Loucy (cell line): ENCODE results near the gene ZNF77.

Experiments
- H2AFZ ChIP-seq: fragments of 200-600 bp; sonication (generic); 2 replicates; pipeline ENCODE4 v1.6.0; 2016; ENCODE audit warnings: antibody characterized with exemption, mild to moderate bottlenecking, low read length, moderate library complexity
- H3F3A ChIP-seq: fragments of 200-600 bp; 2 replicates; pipeline ENCODE4 v1.6.0; 2016; ENCODE audit warnings: antibody characterized with exemption, low read depth, mild to moderate bottlenecking
- H3K27me3 ChIP-seq: fragments of 200-600 bp; sonication (generic); 2 replicates; pipeline ENCODE4 v1.6.1; 2014; ENCODE audit warnings: low read length, mild to moderate bottlenecking; ENCODE audit not compliant: insufficient read depth, poor library complexity, severe bottlenecking
- H3K36me3 ChIP-seq: fragments of 200-600 bp; sonication (generic); 2 replicates; pipeline ENCODE4 v1.6.1; 2016; ENCODE audit warnings: low read length; ENCODE audit not compliant: insufficient read depth
- H3K4me1 ChIP-seq: fragments of 200-600 bp; sonication (generic); 2 replicates; pipeline ENCODE4 v1.5.1; 2014; ENCODE audit warnings: low read length, mild to moderate bottlenecking; ENCODE audit not compliant: insufficient read depth, poor library complexity, severe bottlenecking
- H3K4me2 ChIP-seq: fragments of 200-600 bp; sonication (generic); 2 replicates; pipeline ENCODE4 v1.6.0; 2014; ENCODE audit warnings: antibody characterized with exemption, low read length, low read depth, mild to moderate bottlenecking; ENCODE audit not compliant: poor library complexity, severe bottlenecking
- H3K4me3 ChIP-seq: fragments of 200-600 bp; sonication (generic); 2 replicates; pipeline ENCODE4 v1.5.1; 2014; ENCODE audit warnings: low read length, mild to moderate bottlenecking, mixed read lengths; ENCODE audit not compliant: poor library complexity, severe bottlenecking
- H3K79me2 ChIP-seq: fragments of 200-600 bp; sonication (generic); 2 replicates; pipeline ENCODE4 v1.6.1; 2014; ENCODE audit warnings: low read length; ENCODE audit not compliant: insufficient read depth
- H3K9ac ChIP-seq: fragments of 200-600 bp; sonication (generic); 2 replicates; pipeline ENCODE4 v1.6.0; 2014; ENCODE audit warnings: mild to moderate bottlenecking, low read depth, low read length, moderate library complexity; ENCODE audit not compliant: poor library complexity, severe bottlenecking
- H3K9me2 ChIP-seq: fragments of 200-600 bp; sonication (generic); replicated peaks from 2 replicates; pipeline ENCODE4 v1.6.1; 2016; ENCODE audit warnings: low read depth, low read length, mixed read lengths
- H3K9me3 ChIP-seq: fragments of 200-600 bp; sonication (generic); 2 replicates; pipeline ENCODE4 v1.6.1; 2014; ENCODE audit warnings: mild to moderate bottlenecking, antibody characterized with exemption, low read length, low read depth; ENCODE audit not compliant: insufficient read depth
- H4K20me1 ChIP-seq: fragments of 200-600 bp; sonication (generic); 2 replicates; pipeline ENCODE4 v1.6.0; 2014; ENCODE audit warnings: antibody characterized with exemption, low read length, mild to moderate bottlenecking; ENCODE audit not compliant: insufficient read depth, poor library complexity, severe bottlenecking
- EZH2phosphoT487 ChIP-seq: fragments of 200-600 bp; IDR thresholded peaks from 2 replicates; pipeline ENCODE4 v1.6.1; 2018; ENCODE audit warnings: antibody characterized with exemption, mild to moderate bottlenecking, moderate library complexity, borderline replicate concordance
- TF ChIP-seq, protein P1 (sequence below): fragments of 200-600 bp; sonication (generic); conservative IDR thresholded peaks from 2 replicates; pipeline ENCODE4 v1.5.1; 2014; ENCODE audit warnings: mild to moderate bottlenecking, antibody characterized with exemption, low read length

The ZNF77 gene

GRCh38 chr19:2973229-2973628 is 28.5 kb upstream of the ZNF77 start:
- no peaks in the 10 kb centered on the region for H3K9me2 ChIP-seq
- H3K27me3 ChIP-seq: no peaks in the 10 kb centered on the region
- peaks cover 25% of the 10 kb centered on the region for H3K4me1 ChIP-seq
- H3F3A ChIP-seq: no peaks in the 10 kb centered on the region; the same call in 1 of the 2 replicates
- no peaks in the 10 kb centered on the region for H4K20me1 ChIP-seq
- H3K4me2 ChIP-seq: no peak overlapping the region
- H3K4me3 ChIP-seq: no peak overlapping the region
- no peak for TF ChIP-seq EZH2phosphoT487
- TF ChIP-seq, protein P1, sequence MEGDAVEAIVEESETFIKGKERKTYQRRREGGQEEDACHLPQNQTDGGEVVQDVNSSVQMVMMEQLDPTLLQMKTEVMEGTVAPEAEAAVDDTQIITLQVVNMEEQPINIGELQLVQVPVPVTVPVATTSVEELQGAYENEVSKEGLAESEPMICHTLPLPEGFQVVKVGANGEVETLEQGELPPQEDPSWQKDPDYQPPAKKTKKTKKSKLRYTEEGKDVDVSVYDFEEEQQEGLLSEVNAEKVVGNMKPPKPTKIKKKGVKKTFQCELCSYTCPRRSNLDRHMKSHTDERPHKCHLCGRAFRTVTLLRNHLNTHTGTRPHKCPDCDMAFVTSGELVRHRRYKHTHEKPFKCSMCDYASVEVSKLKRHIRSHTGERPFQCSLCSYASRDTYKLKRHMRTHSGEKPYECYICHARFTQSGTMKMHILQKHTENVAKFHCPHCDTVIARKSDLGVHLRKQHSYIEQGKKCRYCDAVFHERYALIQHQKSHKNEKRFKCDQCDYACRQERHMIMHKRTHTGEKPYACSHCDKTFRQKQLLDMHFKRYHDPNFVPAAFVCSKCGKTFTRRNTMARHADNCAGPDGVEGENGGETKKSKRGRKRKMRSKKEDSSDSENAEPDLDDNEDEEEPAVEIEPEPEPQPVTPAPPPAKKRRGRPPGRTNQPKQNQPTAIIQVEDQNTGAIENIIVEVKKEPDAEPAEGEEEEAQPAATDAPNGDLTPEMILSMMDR: no peak
- H3K9ac ChIP-seq: no peak overlapping the region
- H3K9me3 ChIP-seq: no peaks in the 10 kb centered on the region
- H2AFZ ChIP-seq: no peak overlapping the region
- no peaks in the 10 kb centered on the region for H3K36me3 ChIP-seq
- no peaks in the 10 kb centered on the region for H3K79me2 ChIP-seq

DNA sequence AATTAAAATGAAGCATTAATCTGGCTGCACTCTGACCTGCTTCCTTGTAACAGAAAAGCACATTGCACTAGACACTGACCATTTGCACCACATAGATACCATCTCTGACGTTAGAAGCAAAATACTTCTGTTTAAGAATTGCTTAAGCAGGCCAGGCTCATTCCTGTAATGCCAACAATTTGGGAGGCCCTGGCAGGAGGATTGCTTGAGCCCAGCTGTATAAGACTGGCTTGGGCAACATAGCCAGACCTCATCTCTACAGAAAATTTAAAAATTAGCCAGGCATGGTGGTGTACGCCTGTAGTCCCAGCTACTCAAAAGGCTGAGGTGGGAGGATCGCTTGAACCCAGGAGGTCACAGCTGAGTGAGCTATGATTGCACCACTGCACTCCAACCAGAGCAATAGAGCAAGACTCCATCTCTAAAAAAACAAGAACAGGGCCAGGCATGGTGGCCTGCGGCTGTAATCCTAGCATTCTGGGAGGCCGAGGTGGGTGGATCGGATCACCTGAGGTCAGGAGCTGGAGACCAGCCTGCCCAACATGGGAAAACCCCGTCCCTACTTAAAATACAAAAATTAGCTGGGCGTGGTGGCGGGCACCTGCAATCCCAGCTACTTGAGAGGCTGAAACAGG is 25.5 kb upstream of the ZNF77 start:
- Histone ChIP-seq H2AFZ (no peak overlapping the region), H3K4me1 (peaks cover 11% of the 10 kb centered on the region), H3K4me2 (no peak overlapping the region), H3K9ac (no peak overlapping the region), H3K27me3 (no peaks in the 10 kb centered on the region), H3K9me3 (no peaks in the 10 kb centered on the region), H3K79me2 (no peaks in the 10 kb centered on the region), H3K9me2 (no peaks in the 10 kb centered on the region), H3K36me3 (no peaks in the 10 kb centered on the region), H3K4me3 (no peak overlapping the region), H4K20me1 (no peaks in the 10 kb centered on the region), H3F3A (no peaks in the 10 kb centered on the region; the same call in 1 of the 2 replicates)
- TF ChIP-seq, protein P1: no peak
- no peak for TF ChIP-seq EZH2phosphoT487

DNA sequence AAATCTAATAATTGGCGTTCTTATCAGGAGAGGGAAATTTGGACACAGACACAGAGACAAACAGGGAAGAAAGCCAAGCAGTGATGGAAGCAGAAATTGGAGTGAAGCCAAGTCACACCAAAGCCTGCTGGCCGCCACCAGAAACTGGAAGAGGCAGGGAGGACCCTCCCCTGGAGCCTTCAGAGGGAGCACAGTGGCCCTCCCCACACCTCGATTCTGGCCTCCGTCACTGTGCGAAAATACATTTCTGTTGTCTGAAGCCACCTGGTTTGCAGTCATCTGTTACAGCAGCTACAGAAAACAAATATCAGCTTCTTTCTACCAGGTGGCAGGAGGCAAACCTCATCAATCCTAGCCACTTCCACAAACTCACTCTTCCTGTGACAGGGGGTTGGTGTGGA is 24.3 kb upstream of the ZNF77 start:
- peaks cover 5% of the 10 kb centered on the region for H3K4me1 ChIP-seq
- H3K9me3 ChIP-seq: no peaks in the 10 kb centered on the region
- no peaks in the 10 kb centered on the region for H3K27me3 ChIP-seq
- TF ChIP-seq, protein P1: no peak
- TF ChIP-seq EZH2phosphoT487: no peak
- H4K20me1 ChIP-seq: no peaks in the 10 kb centered on the region
- no peak overlapping the region for H2AFZ ChIP-seq
- no peaks in the 10 kb centered on the region for H3K36me3 ChIP-seq
- no peak overlapping the region for H3K4me3 ChIP-seq
- H3K79me2 ChIP-seq: no peaks in the 10 kb centered on the region
- H3K9me2 ChIP-seq: no peaks in the 10 kb centered on the region
- H3F3A ChIP-seq: no peaks in the 10 kb centered on the region
- H3K9ac ChIP-seq: no peak overlapping the region
- H3K4me2 ChIP-seq: no peak overlapping the region
